Stimulated activated CD4-positive, alpha-beta T cell treated with anti-CD3 and anti-CD28 coated beads, TNF-alpha, amount 100 ng/mL, for 48 hours (primary cell): ENCODE measurements around the gene LYPD5.
A peak's percentile ranks its signal among the peaks of the same experiment; 100 is the strongest.
"Not testable (repeated sequence)": the region's sequence is repeated elsewhere in the genome, so short reads cannot be mapped to it uniquely, and the experiment has no call there.

Experiments used
- DNase-seq, 3 donors: peaks; one replicate each; pipeline ENCODE4 v3.0.0-alpha.2; 2020; ENCODE audit warnings: low read depth in 3 of 3

Gene LYPD5

GRCh38 chr19:43806401-43806800, 4.2 kb upstream of the LYPD5 start:
- DNase-seq = not testable (repeated sequence)

- DNase-seq = no peak
Measured at GRCh38 chr19:43804432-43804831, 2.2 kb upstream of the LYPD5 start.

GRCh38 chr19:43799502-43800142, 2.6 kb downstream of the LYPD5 start:
- DNase-seq = no peak

GRCh38 chr19:43798546-43799409, 3.5 kb downstream of the LYPD5 start:
- peak in 1 of 3 donors; percentile 68 for DNase-seq

GRCh38 chr19:43798026-43798545, 4.2 kb downstream of the LYPD5 start:
- DNase-seq = no peak

- no peak for DNase-seq
Measured at GRCh38 chr19:43797556-43797955, 4.7 kb downstream of the LYPD5 start.

- DNase-seq = no peak
Measured at GRCh38 chr19:43797118-43797517, 5.1 kb downstream of the LYPD5 start.

GRCh38 chr19:43790587-43790986, 11.7 kb downstream of the LYPD5 start:
- no peak for DNase-seq

GRCh38 chr19:43789029-43789428, 13.2 kb downstream of the LYPD5 start:
- no peak for DNase-seq

- DNase-seq = no peak
Measured at GRCh38 chr19:43786665-43787064, 15.6 kb downstream of the LYPD5 start.

GRCh38 chr19:43784981-43785808, 17.1 kb downstream of the LYPD5 start:
- DNase-seq = no peak

- DNase-seq = peak in 1 of 3 donors; percentile 75
Measured at GRCh38 chr19:43784241-43784980, 17.8 kb downstream of the LYPD5 start.

- DNase-seq = no peak
Measured at GRCh38 chr19:43783636-43784035, 18.6 kb downstream of the LYPD5 start.

- no peak for DNase-seq
Measured at GRCh38 chr19:43782689-43783231, 19.5 kb downstream of the LYPD5 start.

- DNase-seq = no peak
Measured at GRCh38 chr19:43782311-43782660, 20.0 kb downstream of the LYPD5 start.

- DNase-seq = no peak
Measured at GRCh38 chr19:43781630-43782310, 20.5 kb downstream of the LYPD5 start.

- peak in 2 of 3 donors; percentile 73 to 77 for DNase-seq
Measured at GRCh38 chr19:43780706-43781525, 21.3 kb downstream of the LYPD5 start, which contains the start of gene KCNN4. Gene KCNN4 (minus strand): TSS chr19:43780973. CDS start chr19:43780861, 112 bp downstream.

- DNase-seq = no peak
Measured at GRCh38 chr19:43779820-43780219, 22.4 kb downstream of the LYPD5 start.

GRCh38 chr19:43779147-43779819, 23.0 kb downstream of the LYPD5 start:
- no peak for DNase-seq
